ENCODE measurements around the gene HCK.

Gene HCK

DNA sequence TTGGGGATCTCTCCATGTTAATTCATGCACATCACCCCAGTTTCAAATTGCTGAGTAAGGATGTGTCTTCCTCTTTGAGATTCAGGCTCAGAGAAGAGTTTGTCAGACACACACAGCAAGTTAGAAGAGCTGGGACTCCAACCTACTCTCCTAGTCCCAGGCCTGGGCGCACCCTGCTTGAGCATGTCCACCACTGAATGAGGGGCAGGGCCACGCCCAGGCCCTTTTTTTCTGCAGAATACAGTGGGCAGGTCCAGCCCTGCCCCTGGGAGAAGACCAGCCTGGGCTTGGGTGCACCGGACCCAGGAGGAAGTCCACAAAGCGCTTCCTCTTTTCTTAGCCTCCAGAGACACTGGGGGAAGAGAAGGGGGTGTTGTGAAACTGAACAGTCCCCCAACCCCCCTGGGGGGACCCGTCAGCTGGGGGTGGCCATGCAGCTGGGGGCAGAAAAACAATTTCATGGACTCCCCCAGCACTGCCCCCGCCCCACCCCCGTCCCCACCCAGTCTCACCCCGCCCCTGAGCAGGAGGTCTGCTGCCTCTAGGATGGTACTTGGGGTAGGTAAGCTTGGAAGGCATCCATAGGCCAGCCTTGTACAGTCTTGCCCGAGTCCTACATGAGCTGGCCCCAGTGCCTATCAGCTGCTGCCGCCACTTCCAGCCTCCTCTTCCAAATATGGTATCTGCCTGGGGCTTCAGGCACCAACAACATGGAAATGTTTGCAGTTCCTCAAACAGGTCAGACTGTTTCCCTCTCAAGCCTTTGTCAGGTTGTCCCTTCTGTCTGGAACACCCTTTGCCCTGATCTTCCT is 11.7 kb upstream of the HCK start:
- Mint-ChIP-seq H3K27me3 (peaks cover 83% of the 10 kb centered on the region), H3K4me1 (peaks cover 12% of the 10 kb centered on the region), H3K4me3 (no peak overlapping the region), H3K27ac (no peak overlapping the region), H3K9me3 (no peaks in the 10 kb centered on the region)
- ATAC-seq (no peak), DNase-seq (no peak)

DNA sequence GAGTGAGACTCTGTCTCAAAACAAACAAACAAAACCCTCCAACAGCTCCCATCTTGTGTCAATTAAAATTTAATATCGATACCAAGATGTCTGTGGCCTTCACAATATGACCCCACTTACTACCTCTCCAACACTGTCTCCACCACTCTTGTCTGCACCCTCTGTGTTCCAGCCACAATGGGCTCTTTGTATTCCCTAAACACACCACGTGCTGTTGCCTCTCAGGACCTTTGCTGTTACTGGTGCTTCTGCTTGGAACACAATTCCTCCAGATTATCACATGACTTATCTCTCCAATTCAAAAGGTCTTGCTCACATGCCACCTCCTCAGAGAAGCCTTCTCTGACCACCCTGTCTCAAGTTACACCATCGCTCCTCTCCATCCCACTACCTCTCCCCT is 6.0 kb upstream of the HCK start:
- Mint-ChIP-seq H3K4me1 (peaks cover 1% of the 10 kb centered on the region), H3K27ac (peak overlapping the region in 1 of 2 donors; percentile 40), H3K27me3 (peaks cover 82% of the 10 kb centered on the region), H3K4me3 (no peak overlapping the region), H3K9me3 (no peaks in the 10 kb centered on the region)
- ATAC-seq, result no peak
- DNase-seq, result no peak

DNA sequence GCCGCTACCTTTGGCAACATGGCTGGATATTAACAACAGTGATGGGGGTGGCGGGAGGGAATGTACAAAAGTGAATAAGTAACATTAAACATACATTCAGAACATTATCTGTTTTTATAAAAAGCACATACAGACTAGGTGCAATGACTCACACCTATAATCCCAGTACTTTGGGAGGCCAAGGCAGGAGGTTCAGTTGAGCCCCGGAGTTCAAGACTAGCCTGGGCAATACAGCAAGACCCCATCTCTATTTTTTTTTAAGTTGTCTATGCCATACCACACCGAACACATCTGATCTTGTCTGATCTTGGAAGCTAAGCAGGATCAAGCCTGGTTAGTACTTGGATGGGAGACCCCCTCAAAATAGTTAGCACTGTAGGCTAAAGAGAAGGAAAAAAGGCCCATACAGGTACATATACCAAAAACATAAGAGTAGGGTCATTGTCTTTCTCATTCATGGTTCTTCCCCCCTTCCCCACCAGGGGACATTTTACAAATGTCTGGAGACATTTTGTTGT is 1.7 kb upstream of the HCK start:
- no peak overlapping the region for H3K27ac Mint-ChIP-seq
- ATAC-seq (no peak), DNase-seq (no peak)
- no peak overlapping the region for H3K4me3 Mint-ChIP-seq
- peaks cover 24% of the 10 kb centered on the region for H3K4me1 Mint-ChIP-seq
- H3K27me3 Mint-ChIP-seq, result peaks cover 81% of the 10 kb centered on the region
- no peaks in the 10 kb centered on the region for H3K9me3 Mint-ChIP-seq

DNA sequence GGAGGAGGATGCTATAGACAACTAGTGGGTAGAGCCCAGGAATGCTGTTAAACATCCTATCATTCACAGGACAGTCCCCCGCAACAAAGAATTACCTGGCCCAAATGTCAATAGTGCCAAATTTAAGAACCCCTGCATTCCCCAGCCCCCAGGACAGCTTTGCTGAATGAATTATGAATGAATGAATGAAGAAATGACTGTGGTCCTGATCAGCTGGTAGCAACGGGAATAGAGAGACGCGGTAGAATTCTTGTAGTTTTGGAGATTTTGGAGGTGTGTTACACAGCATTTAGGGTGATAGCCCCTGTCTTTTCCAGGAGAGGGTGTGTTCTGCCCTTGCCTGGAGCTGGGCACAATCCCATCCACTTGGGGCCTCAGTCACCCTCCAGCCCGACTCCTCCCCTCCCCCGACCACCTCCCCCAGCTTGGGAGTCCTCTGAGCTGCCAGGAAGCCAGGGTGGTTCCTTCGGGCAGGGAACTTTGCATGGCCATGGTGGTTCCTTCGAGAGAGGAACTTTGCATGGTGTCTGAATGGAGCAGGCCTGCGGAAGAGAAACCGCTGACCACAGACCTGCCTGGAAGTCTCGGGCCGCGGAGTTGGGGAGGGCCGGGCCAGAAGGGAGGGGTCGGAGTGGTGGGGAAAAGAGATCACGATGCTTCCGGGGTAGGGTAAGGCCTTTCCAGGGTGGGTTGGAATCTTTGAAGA is 1.0 kb upstream of the HCK start:
- H3K4me1 Mint-ChIP-seq, result peaks cover 24% of the 10 kb centered on the region
- no peak overlapping the region for H3K27ac Mint-ChIP-seq
- H3K4me3 Mint-ChIP-seq, result peak overlapping the region in 1 of 2 donors; percentile 67
- no peak for DNase-seq
- no peak for ATAC-seq
- H3K9me3 Mint-ChIP-seq, result no peaks in the 10 kb centered on the region
- peaks cover 75% of the 10 kb centered on the region for H3K27me3 Mint-ChIP-seq

GRCh38 chr20:32051720-32052089 is 337 bp upstream of the HCK start:
- peak overlapping the region; percentile 67 to 86 for H3K4me3 Mint-ChIP-seq
- peaks cover 70% of the 10 kb centered on the region for H3K27me3 Mint-ChIP-seq
- H3K4me1 Mint-ChIP-seq, result peaks cover 24% of the 10 kb centered on the region
- peak overlapping the region in 1 of 2 donors; percentile 37 for H3K27ac Mint-ChIP-seq
- no peaks in the 10 kb centered on the region for H3K9me3 Mint-ChIP-seq
- ATAC-seq, result no peak
- no peak for DNase-seq

- DNase-seq (no peak), ATAC-seq (peak; percentile 15)
- Mint-ChIP-seq H3K27me3 (peaks cover 75% of the 10 kb centered on the region), H3K27ac (no peak overlapping the region), H3K4me1 (peaks cover 24% of the 10 kb centered on the region), H3K4me3 (peak overlapping the region; percentile 67 to 86), H3K9me3 (no peaks in the 10 kb centered on the region)
Observed at GRCh38 chr20:32052778-32053362, 828 bp downstream of the HCK start.

DNA sequence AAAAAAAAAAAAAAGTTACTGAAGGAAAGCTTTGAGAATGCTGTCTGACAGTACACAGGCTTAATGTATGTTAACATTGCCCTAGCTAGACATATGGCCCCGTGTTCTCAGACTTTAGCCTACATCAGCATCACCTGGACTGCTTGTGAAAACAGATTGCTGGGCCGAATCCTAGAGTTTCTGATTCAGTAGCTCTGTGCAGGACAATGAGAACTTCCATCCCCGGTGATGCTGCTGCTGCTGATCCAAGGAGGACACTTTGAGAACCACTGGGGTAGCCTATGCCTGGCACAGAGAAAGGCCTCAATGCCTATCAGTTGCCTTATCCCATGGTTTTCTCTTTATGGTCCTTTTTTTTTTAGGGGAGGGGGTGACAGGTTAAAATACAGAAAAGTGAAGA is 1.6 kb downstream of the HCK start:
- DNase-seq (no peak), ATAC-seq (no peak)
- H3K27me3 Mint-ChIP-seq, result peaks cover 83% of the 10 kb centered on the region
- H3K27ac Mint-ChIP-seq, result no peak overlapping the region
- H3K4me1 Mint-ChIP-seq, result peaks cover 24% of the 10 kb centered on the region
- no peaks in the 10 kb centered on the region for H3K9me3 Mint-ChIP-seq
- H3K4me3 Mint-ChIP-seq, result no peak overlapping the region

- Mint-ChIP-seq H3K9me3 (no peaks in the 10 kb centered on the region), H3K4me1 (peaks cover 13% of the 10 kb centered on the region), H3K4me3 (no peak overlapping the region), H3K27me3 (peaks cover 83% of the 10 kb centered on the region), H3K27ac (no peak overlapping the region)
- DNase-seq (no peak), ATAC-seq (no peak)
Observed at GRCh38 chr20:32056708-32057483, 4.9 kb downstream of the HCK start.

GRCh38 chr20:32057656-32058184 is 5.7 kb downstream of the HCK start:
- ATAC-seq (no peak), DNase-seq (no peak)
- Mint-ChIP-seq H3K27me3 (peaks cover 83% of the 10 kb centered on the region), H3K4me3 (no peak overlapping the region), H3K27ac (no peak overlapping the region), H3K4me1 (peaks cover 5% of the 10 kb centered on the region), H3K9me3 (no peaks in the 10 kb centered on the region)

- Mint-ChIP-seq H3K4me3 (no peak overlapping the region), H3K27me3 (peaks cover 69% of the 10 kb centered on the region)
Observed at GRCh38 chr20:32059189-32059588, 7.1 kb downstream of the HCK start.

DNA sequence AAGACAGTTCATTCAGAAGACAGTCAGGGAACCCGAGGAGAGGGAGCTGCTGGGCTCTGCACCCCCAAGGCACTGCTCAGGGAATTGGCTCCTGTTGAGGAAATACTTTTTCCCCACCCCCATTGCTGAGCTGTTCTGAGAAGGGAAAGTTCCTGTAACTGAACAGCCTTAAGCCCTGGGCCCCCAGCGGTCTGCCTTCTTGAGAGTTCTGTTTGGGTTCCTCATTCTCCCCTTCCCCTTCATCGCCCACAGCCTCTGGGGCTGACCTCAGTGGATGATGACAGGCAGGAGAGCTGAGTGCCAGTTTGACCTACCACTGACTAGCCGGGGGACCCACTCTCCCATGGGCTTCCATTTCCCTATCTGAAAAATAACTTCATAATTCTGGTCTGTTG is 10.7 kb downstream of the HCK start:
- Mint-ChIP-seq H3K9me3 (no peaks in the 10 kb centered on the region), H3K27me3 (peaks cover 50% of the 10 kb centered on the region), H3K27ac (no peak overlapping the region), H3K4me3 (no peak overlapping the region), H3K4me1 (no peaks in the 10 kb centered on the region)
- ATAC-seq (peak; percentile 60), DNase-seq (no peak)

More at GRCh38 chr20:32059189-32059588, 7.1 kb downstream of the HCK start:
- no peaks in the 10 kb centered on the region for H3K4me1 Mint-ChIP-seq
- no peak overlapping the region for H3K27ac Mint-ChIP-seq
- ATAC-seq, result no peak
- H3K9me3 Mint-ChIP-seq, result no peaks in the 10 kb centered on the region
- no peak for DNase-seq

GRCh38 chr20:32063695-32064094 is 11.7 kb downstream of the HCK start:
- Mint-ChIP-seq H3K4me1 (no peaks in the 10 kb centered on the region), H3K4me3 (no peak overlapping the region), H3K27me3 (peaks cover 41% of the 10 kb centered on the region), H3K9me3 (no peaks in the 10 kb centered on the region), H3K27ac (no peak overlapping the region)
- DNase-seq (no peak), ATAC-seq (no peak)

GRCh38 chr20:32064667-32065066 is 12.6 kb downstream of the HCK start:
- H3K27me3 Mint-ChIP-seq, result peaks cover 31% of the 10 kb centered on the region
- H3K9me3 Mint-ChIP-seq, result no peaks in the 10 kb centered on the region
- ATAC-seq (no peak), DNase-seq (no peak)
- H3K4me1 Mint-ChIP-seq, result no peaks in the 10 kb centered on the region
- no peak overlapping the region for H3K27ac Mint-ChIP-seq
- H3K4me3 Mint-ChIP-seq, result no peak overlapping the region

DNA sequence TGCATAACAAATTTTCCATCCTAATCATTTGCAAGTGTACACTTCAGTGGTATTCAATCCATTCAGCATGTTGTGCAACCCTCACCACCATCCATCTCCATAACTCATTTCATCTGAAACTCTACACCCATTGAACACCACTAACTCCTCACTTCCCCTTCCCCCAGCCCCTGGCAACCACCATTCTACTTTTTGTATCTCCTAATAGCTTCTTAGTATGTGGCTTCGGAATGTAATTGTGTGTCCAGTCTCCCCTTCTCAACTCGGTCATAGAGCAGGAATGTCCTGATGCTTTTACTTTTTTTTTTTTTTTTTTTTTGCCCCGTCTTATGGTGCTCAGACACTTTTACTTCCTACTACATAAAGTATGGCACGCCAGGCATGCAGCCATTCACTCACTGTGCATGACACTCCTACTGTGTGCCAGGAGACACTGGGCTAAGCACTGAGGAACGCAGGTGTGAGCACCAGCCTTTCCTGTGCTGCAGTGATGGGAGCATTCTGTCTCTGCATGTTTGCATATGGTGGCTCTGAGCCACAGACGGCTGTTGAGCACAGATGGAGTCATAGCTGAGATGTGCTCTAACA is 15.3 kb downstream of the HCK start:
- no peaks in the 10 kb centered on the region for H3K9me3 Mint-ChIP-seq
- no peaks in the 10 kb centered on the region for H3K4me1 Mint-ChIP-seq
- H3K27ac Mint-ChIP-seq, result no peak overlapping the region
- peaks cover 5% of the 10 kb centered on the region for H3K27me3 Mint-ChIP-seq
- ATAC-seq, result no peak
- DNase-seq, result no peak
- no peak overlapping the region for H3K4me3 Mint-ChIP-seq

DNA sequence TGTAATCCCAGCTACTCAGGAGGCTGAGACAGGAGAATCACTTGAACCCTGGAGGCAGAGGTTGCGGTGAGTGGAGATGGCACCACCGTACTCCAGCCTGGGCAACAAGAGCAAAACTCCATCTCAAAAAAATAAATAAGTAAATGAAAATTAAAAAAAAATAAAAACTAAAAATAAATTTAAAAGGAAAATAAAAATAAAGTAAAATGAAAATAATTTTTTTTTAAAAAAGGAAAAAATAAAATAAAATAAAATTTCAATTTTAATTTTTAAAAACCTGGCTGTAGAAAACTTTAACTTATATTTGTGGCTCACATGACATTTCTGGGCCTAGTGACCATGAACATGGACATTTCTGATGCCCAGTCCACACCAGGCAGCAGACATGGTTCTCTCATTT is 16.1 kb downstream of the HCK start:
- no peaks in the 10 kb centered on the region for H3K4me1 Mint-ChIP-seq
- no peaks in the 10 kb centered on the region for H3K27me3 Mint-ChIP-seq
- DNase-seq (no peak), ATAC-seq (no peak)
- H3K9me3 Mint-ChIP-seq, result no peaks in the 10 kb centered on the region
- H3K4me3 Mint-ChIP-seq, result no peak overlapping the region
- H3K27ac Mint-ChIP-seq, result no peak overlapping the region
